CD4-positive, CD25-positive, alpha-beta regulatory T cell (primary cell): ENCODE measurements around the gene WDR18. TPM values are rescaled to one million over a fixed set of nuclear protein-coding genes. Genes with fewer than 3 reads are reported as not detected.

Source experiments
- ATAC-seq, 2 donors: fragments of 150-1000 bp; cut with Tn5 transposase; one replicate each; pipeline ENCODE4 v1.10.0; 2021; ENCODE audit warnings: low read depth in 2 of 2, moderate number of reproducible peaks in 2 of 2, moderate library complexity in 1 of 2
- DNase-seq, 3 donors: peaks; one replicate each; pipeline versions ENCODE4 v3.0.0 to v3.0.0-alpha.2; 2012 to 2022; ENCODE audit warnings: mixed read lengths in 1 of 3
- H3K27ac ChIP-seq: one replicate; pipeline ENCODE4 v1.7.0; 2013; ENCODE audit warnings: mild to moderate bottlenecking, low read length; ENCODE audit not compliant: insufficient read depth, poor library complexity, severe bottlenecking
- H3K27me3 ChIP-seq: one replicate; pipeline ENCODE4 v1.7.0; 2013; ENCODE audit warnings: low read length; ENCODE audit not compliant: control insufficient read depth, insufficient read depth
- H3K36me3 ChIP-seq: one replicate; pipeline ENCODE4 v1.7.0; 2013; ENCODE audit warnings: mild to moderate bottlenecking, low read length, moderate library complexity; ENCODE audit not compliant: control insufficient read depth, insufficient read depth
- H3K4me1 ChIP-seq: 2 replicates; pipeline ENCODE4 v1.7.0; 2013; ENCODE audit warnings: mild to moderate bottlenecking, low read length; ENCODE audit not compliant: insufficient read depth, control insufficient read depth, poor library complexity, severe bottlenecking
- H3K4me3 ChIP-seq: one replicate; pipeline ENCODE4 v1.7.0; 2013; ENCODE audit warnings: low read depth, mild to moderate bottlenecking, low read length, moderate library complexity
- H3K9me3 ChIP-seq, 2 experiments: 1 replicate in 1 of 2; 2 replicates in 1 of 2; pipeline ENCODE4 v1.7.0; 2013; ENCODE audit warnings: low read length in 2 of 2, mild to moderate bottlenecking in 1 of 2, moderate library complexity in 1 of 2; ENCODE audit not compliant: control insufficient read depth in 2 of 2
- H3K27ac Mint-ChIP-seq, 3 donors: one replicate each; pipeline ENCODE4 v1.8.0; 2020 to 2022; ENCODE audit warnings: mild to moderate bottlenecking in 3 of 3, mixed read lengths in 3 of 3, moderate library complexity in 2 of 3
- H3K27me3 Mint-ChIP-seq: one replicate; pipeline ENCODE4 v1.8.0; 2022; ENCODE audit warnings: mild to moderate bottlenecking, mixed read lengths
- H3K36me3 Mint-ChIP-seq: one replicate; pipeline ENCODE4 v1.8.0; 2020; ENCODE audit warnings: mixed read lengths
- H3K4me1 Mint-ChIP-seq, 4 donors: one replicate each; pipeline ENCODE4 v1.8.0; 2020 to 2022; ENCODE audit warnings: mixed read lengths in 4 of 4, mild to moderate bottlenecking in 1 of 4
- H3K4me3 Mint-ChIP-seq, 4 donors: one replicate each; pipeline ENCODE4 v1.8.0; 2020 to 2022; ENCODE audit warnings: mild to moderate bottlenecking in 4 of 4, mixed read lengths in 4 of 4, moderate library complexity in 3 of 4
- H3K9me3 Mint-ChIP-seq, 7 donors: one replicate each; pipeline ENCODE4 v1.8.0; 2020 to 2022; ENCODE audit warnings: mixed read lengths in 7 of 7, mild to moderate bottlenecking in 3 of 7, moderate library complexity in 2 of 7
- polyA plus RNA-seq, 4 donors: library from polyadenylated mRNA; unstranded; fragments of 300-500 nt; fragmentation: Illumina TruSeq; gene quantifications; one replicate each; pipeline ENCODE4 v1.2.3, GENCODE V29; 2021
- total RNA-seq: library from RNA; stranded (reverse); gene quantifications from one replicate; pipeline ENCODE4 v1.2.3, GENCODE V29; 2022

WDR18 gene
- total and polyA plus RNA-seq, 5 donors from 2014 or later: 23.8 to 71.1 (median 60.9) TPM

GRCh38 chr19:1010586-1011510, 26.7 kb downstream of the WDR18 start:
- no peaks in the 10 kb centered on the region for H3K27me3 Mint-ChIP-seq
- peaks cover 17% of the 10 kb centered on the region for H3K36me3 ChIP-seq
- H3K36me3 Mint-ChIP-seq: no peaks in the 10 kb centered on the region
- H3K4me3 Mint-ChIP-seq: no peak overlapping the region
- H3K9me3 ChIP-seq: no peaks in the 10 kb centered on the region
- DNase-seq: no peak
- H3K27ac Mint-ChIP-seq: no peak overlapping the region
- no peaks in the 10 kb centered on the region for H3K27me3 ChIP-seq
- peaks cover 7% of the 10 kb centered on the region for H3K4me1 ChIP-seq
- H3K4me1 Mint-ChIP-seq: peaks cover 0 to 4% (median 0%) of the 10 kb centered on the region in 4 donors
- no peak for ATAC-seq
- H3K9me3 Mint-ChIP-seq: no peaks in the 10 kb centered on the region
- H3K27ac ChIP-seq: no peak overlapping the region
- H3K4me3 ChIP-seq: no peak overlapping the region

- Mint-ChIP-seq H3K4me1 (peaks cover 0 to 14% (median 1%) of the 10 kb centered on the region in 4 donors), H3K4me3 (no peak overlapping the region), H3K9me3 (no peaks in the 10 kb centered on the region), H3K27ac (no peak overlapping the region), H3K27me3 (peaks cover 3% of the 10 kb centered on the region), H3K36me3 (no peaks in the 10 kb centered on the region)
- Histone ChIP-seq H3K27ac (no peak overlapping the region), H3K4me1 (peaks cover 15% of the 10 kb centered on the region), H3K4me3 (no peak overlapping the region), H3K36me3 (peaks cover 17% of the 10 kb centered on the region), H3K27me3 (no peaks in the 10 kb centered on the region), H3K9me3 (no peaks in the 10 kb centered on the region)
- ATAC-seq (no peak), DNase-seq (no peak)
Observed at GRCh38 chr19:1011831-1012333, 27.7 kb downstream of the WDR18 start.

GRCh38 chr19:1012334-1012733, 28.2 kb downstream of the WDR18 start:
- Mint-ChIP-seq H3K27me3 (peaks cover 5% of the 10 kb centered on the region), H3K36me3 (no peaks in the 10 kb centered on the region), H3K4me3 (no peak overlapping the region), H3K27ac (no peak overlapping the region), H3K4me1 (peaks cover 0 to 18% (median 4%) of the 10 kb centered on the region in 4 donors), H3K9me3 (no peaks in the 10 kb centered on the region)
- H3K4me1 ChIP-seq: peaks cover 20% of the 10 kb centered on the region
- peaks cover 17% of the 10 kb centered on the region for H3K36me3 ChIP-seq
- DNase-seq (no peak), ATAC-seq (no peak)
- H3K4me3 ChIP-seq: no peak overlapping the region
- no peak overlapping the region for H3K27ac ChIP-seq
- no peaks in the 10 kb centered on the region for H3K9me3 ChIP-seq
- H3K27me3 ChIP-seq: no peaks in the 10 kb centered on the region

GRCh38 chr19:1013218-1013617, 29.1 kb downstream of the WDR18 start:
- DNase-seq (no peak), ATAC-seq (no peak)
- Mint-ChIP-seq H3K27me3 (peaks cover 5% of the 10 kb centered on the region), H3K36me3 (no peaks in the 10 kb centered on the region), H3K4me3 (no peak overlapping the region), H3K27ac (no peak overlapping the region), H3K4me1 (peaks cover 0 to 27% (median 8%) of the 10 kb centered on the region in 4 donors), H3K9me3 (no peaks in the 10 kb centered on the region)
- no peak overlapping the region for H3K27ac ChIP-seq
- H3K4me1 ChIP-seq: peaks cover 29% of the 10 kb centered on the region
- H3K36me3 ChIP-seq: peaks cover 17% of the 10 kb centered on the region
- no peak overlapping the region for H3K4me3 ChIP-seq
- no peaks in the 10 kb centered on the region for H3K9me3 ChIP-seq
- H3K27me3 ChIP-seq: no peaks in the 10 kb centered on the region

GRCh38 chr19:1014161-1015060, 30.3 kb downstream of the WDR18 start:
- H3K4me3 Mint-ChIP-seq: peak overlapping the region in 1 of 4 donors; percentile 27

GRCh38 chr19:1015061-1015781, 31.1 kb downstream of the WDR18 start:
- Mint-ChIP-seq H3K9me3 (no peaks in the 10 kb centered on the region), H3K36me3 (no peaks in the 10 kb centered on the region), H3K27me3 (peaks cover 5% of the 10 kb centered on the region), H3K4me3 (peak overlapping the region in 1 of 4 donors; percentile 63), H3K4me1 (peaks cover 0 to 41% (median 10%) of the 10 kb centered on the region in 4 donors), H3K27ac (no peak overlapping the region)
- H3K4me1 ChIP-seq: peaks cover 49% of the 10 kb centered on the region
- peaks cover 12% of the 10 kb centered on the region for H3K36me3 ChIP-seq
- H3K9me3 ChIP-seq: no peaks in the 10 kb centered on the region
- no peak for ATAC-seq
- H3K27me3 ChIP-seq: no peaks in the 10 kb centered on the region
- no peak overlapping the region for H3K27ac ChIP-seq
- DNase-seq: no peak
- H3K4me3 ChIP-seq: no peak overlapping the region

More at GRCh38 chr19:1014161-1015060, 30.3 kb downstream of the WDR18 start:
- Mint-ChIP-seq H3K27me3 (peaks cover 5% of the 10 kb centered on the region), H3K4me1 (peaks cover 0 to 36% (median 10%) of the 10 kb centered on the region in 4 donors), H3K36me3 (no peaks in the 10 kb centered on the region), H3K27ac (no peak overlapping the region), H3K9me3 (no peaks in the 10 kb centered on the region)
- H3K27me3 ChIP-seq: no peaks in the 10 kb centered on the region
- H3K36me3 ChIP-seq: peaks cover 17% of the 10 kb centered on the region
- H3K27ac ChIP-seq: no peak overlapping the region
- H3K4me3 ChIP-seq: no peak overlapping the region
- H3K9me3 ChIP-seq: no peaks in the 10 kb centered on the region
- ATAC-seq: no peak
- peaks cover 40% of the 10 kb centered on the region for H3K4me1 ChIP-seq
- no peak for DNase-seq
